Kidney (tissue), 14 donors: ENCODE results near the gene ARHGAP28. TPM values are rescaled to one million over a fixed set of nuclear protein-coding genes. Genes with fewer than 3 reads are reported as not detected.

Experiments used
- DNase-seq, 5 donors: peaks; one replicate each; pipeline ENCODE4 v3.0.0-alpha.2; 2013 to 2020
- FAIRE-seq: peaks from 2 replicates; lab custom pipeline; 2012; peaks lifted over from hg19 to GRCh38; lab: Jason Lieb, UNC
- H3K27ac ChIP-seq, 2 donors: one replicate each; pipeline ENCODE4 v1.7.0; 2013; ENCODE audit warnings: low read depth in 2 of 2, low read length in 2 of 2, inconsistent platforms in 1 of 2
- H3K27me3 ChIP-seq: one replicate; pipeline ENCODE4 v1.7.1; 2013; ENCODE audit warnings: low read length, inconsistent platforms; ENCODE audit not compliant: control insufficient read depth, insufficient read depth
- H3K36me3 ChIP-seq, 3 donors: one replicate each; pipeline versions ENCODE4 v1.7.0 to v1.7.1; 2013; ENCODE audit warnings: low read length in 3 of 3, control low read depth in 1 of 3, inconsistent platforms in 1 of 3; ENCODE audit not compliant: insufficient read depth in 3 of 3, control insufficient read depth in 2 of 3
- H3K4me1 ChIP-seq, 3 donors: one replicate each; pipeline versions ENCODE4 v1.7.0 to v1.7.1; 2013; ENCODE audit warnings: low read length in 3 of 3, inconsistent platforms in 1 of 3, low read depth in 1 of 3; ENCODE audit not compliant: control insufficient read depth in 2 of 3, insufficient read depth in 2 of 3
- H3K4me3 ChIP-seq, 3 donors: one replicate each; pipeline versions ENCODE4 v1.7.0 to v1.8.1; 2013; ENCODE audit warnings: low read length in 3 of 3, control low read depth in 1 of 3, inconsistent platforms in 1 of 3
- H3K9ac ChIP-seq, 3 donors: one replicate each; pipeline versions ENCODE4 v1.7.0 to v1.7.1; 2013; ENCODE audit warnings: low read length in 3 of 3, control low read depth in 1 of 3, inconsistent platforms in 1 of 3
- H3K9me3 ChIP-seq, 3 donors: one replicate each; pipeline versions ENCODE4 v1.7.0 to v1.7.1; 2013; ENCODE audit warnings: low read length in 3 of 3, control low read depth in 1 of 3, inconsistent platforms in 1 of 3; ENCODE audit not compliant: control insufficient read depth in 2 of 3, insufficient read depth in 1 of 3
- intact Hi-C: fragments of 100-400 bp; cut with DNase I; formaldehyde crosslinking; loops from one replicate; pipeline ENCODE4 v1.11.1; 2022
- polyA plus RNA-seq: library from polyadenylated mRNA; stranded (reverse); fragments of 350-450 nt; fragmentation: Illumina TruSeq; extraction: RNeasy Lipid Tissue Mini Kit (QIAGEN cat#74804); gene quantifications from one replicate; pipeline ENCODE4 v1.2.3, GENCODE V29; 2014; ENCODE audit warnings: low read depth, low replicate concordance; ENCODE audit not compliant: insufficient read depth
- total RNA-seq: library from RNA; stranded (reverse); fragmentation: NEBNext Ultra II Directional; extraction: Animal tissue kit (Norgen Biotek cat#: 25700); gene quantifications from one replicate; pipeline ENCODE4 v1.2.1, GENCODE V29; 2021
- TF ChIP-seq, protein P1 (sequence below): IDR thresholded peaks from 3 replicates; pipeline ENCODE4 v1.5.1; 2012; ENCODE audit warnings: mild to moderate bottlenecking, moderate library complexity, borderline replicate concordance; ENCODE audit not compliant: insufficient read depth; ENCODE audit errors: extremely low read depth
- donor health status: control.
- donor health status: control.
- donor health status: control.
- donor health status: control.
- donor health status: control.
- donor health status: DM: yes; HTN: yes; CAD: no.
- donor health status: Normal renal cell carcinoma (clear cell type).

ARHGAP28 gene
- total and polyA plus RNA-seq, 2 donors from 2014 or later: 4.6 TPM

- FAIRE-seq (no peak), DNase-seq (no peak)
- H3K9ac ChIP-seq: no peak overlapping the region
- no peak overlapping the region for H3K27ac ChIP-seq
- TF ChIP-seq, protein P1, sequence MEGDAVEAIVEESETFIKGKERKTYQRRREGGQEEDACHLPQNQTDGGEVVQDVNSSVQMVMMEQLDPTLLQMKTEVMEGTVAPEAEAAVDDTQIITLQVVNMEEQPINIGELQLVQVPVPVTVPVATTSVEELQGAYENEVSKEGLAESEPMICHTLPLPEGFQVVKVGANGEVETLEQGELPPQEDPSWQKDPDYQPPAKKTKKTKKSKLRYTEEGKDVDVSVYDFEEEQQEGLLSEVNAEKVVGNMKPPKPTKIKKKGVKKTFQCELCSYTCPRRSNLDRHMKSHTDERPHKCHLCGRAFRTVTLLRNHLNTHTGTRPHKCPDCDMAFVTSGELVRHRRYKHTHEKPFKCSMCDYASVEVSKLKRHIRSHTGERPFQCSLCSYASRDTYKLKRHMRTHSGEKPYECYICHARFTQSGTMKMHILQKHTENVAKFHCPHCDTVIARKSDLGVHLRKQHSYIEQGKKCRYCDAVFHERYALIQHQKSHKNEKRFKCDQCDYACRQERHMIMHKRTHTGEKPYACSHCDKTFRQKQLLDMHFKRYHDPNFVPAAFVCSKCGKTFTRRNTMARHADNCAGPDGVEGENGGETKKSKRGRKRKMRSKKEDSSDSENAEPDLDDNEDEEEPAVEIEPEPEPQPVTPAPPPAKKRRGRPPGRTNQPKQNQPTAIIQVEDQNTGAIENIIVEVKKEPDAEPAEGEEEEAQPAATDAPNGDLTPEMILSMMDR: no peak
- H3K27me3 ChIP-seq: no peaks in the 10 kb centered on the region
- no peak overlapping the region for H3K4me3 ChIP-seq
- peaks cover 0 to 2% (median 0%) of the 10 kb centered on the region in 3 donors for H3K36me3 ChIP-seq
- intact Hi-C loops: no loop called here
- H3K9me3 ChIP-seq: no peaks in the 10 kb centered on the region
- no peaks in the 10 kb centered on the region for H3K4me1 ChIP-seq
Observed at GRCh38 chr18:6865251-6865650, 135.7 kb downstream of the ARHGAP28 start.

- intact Hi-C loops: no loop called here
- Histone ChIP-seq H3K27me3 (no peaks in the 10 kb centered on the region), H3K4me1 (no peaks in the 10 kb centered on the region), H3K9ac (no peak overlapping the region), H3K4me3 (no peak overlapping the region), H3K9me3 (no peaks in the 10 kb centered on the region), H3K27ac (no peak overlapping the region), H3K36me3 (peaks cover 0 to 2% (median 0%) of the 10 kb centered on the region in 3 donors)
- TF ChIP-seq, protein P1: no peak
- DNase-seq (no peak), FAIRE-seq (no peak)
Observed at GRCh38 chr18:6866552-6867085, 137.1 kb downstream of the ARHGAP28 start.

GRCh38 chr18:6868033-6868432, 138.5 kb downstream of the ARHGAP28 start:
- Histone ChIP-seq H3K4me1 (no peaks in the 10 kb centered on the region), H3K9me3 (no peaks in the 10 kb centered on the region), H3K36me3 (peaks cover 0 to 2% (median 0%) of the 10 kb centered on the region in 3 donors), H3K27me3 (no peaks in the 10 kb centered on the region), H3K27ac (no peak overlapping the region), H3K9ac (no peak overlapping the region), H3K4me3 (no peak overlapping the region)
- intact Hi-C loops: no loop called here
- no peak for DNase-seq
- TF ChIP-seq, protein P1: no peak
- no peak for FAIRE-seq

DNA sequence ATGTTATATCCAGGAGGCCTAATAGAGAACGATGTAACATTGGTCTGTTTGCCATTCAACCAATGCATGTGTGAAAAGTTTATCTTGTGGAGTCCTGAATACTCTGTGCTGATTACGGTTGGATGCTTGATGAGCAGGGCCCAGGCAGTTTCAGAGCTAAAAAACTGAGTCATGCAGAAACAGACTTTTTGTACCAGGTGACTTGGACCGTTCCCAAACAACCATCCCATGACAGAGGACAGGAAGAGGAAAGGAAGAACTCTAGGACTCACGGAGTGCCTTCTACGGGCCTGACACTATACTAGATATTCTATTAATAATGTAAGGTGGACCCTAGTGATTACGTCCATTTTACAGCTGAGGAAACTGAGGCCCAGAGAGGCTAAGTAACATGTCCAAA, 142.1 kb downstream of the ARHGAP28 start:
- TF ChIP-seq, protein P1: no peak
- Histone ChIP-seq H3K9ac (no peak overlapping the region), H3K27ac (no peak overlapping the region), H3K9me3 (no peaks in the 10 kb centered on the region), H3K36me3 (peaks cover 0 to 2% (median 0%) of the 10 kb centered on the region in 3 donors), H3K27me3 (no peaks in the 10 kb centered on the region), H3K4me1 (no peaks in the 10 kb centered on the region), H3K4me3 (no peak overlapping the region)
- DNase-seq (no peak), FAIRE-seq (no peak)
- intact Hi-C loops: no loop called here
